Non-pigmented ciliary epithelial cell (primary cell): Measurements from ENCODE around the gene SLC25A21.
"Not testable (repeated sequence)": the region's sequence is repeated elsewhere in the genome, so short reads cannot be mapped to it uniquely, and the experiment has no call there.

Source experiments
- DNase-seq: peaks from one replicate; pipeline ENCODE4 v3.0.0-alpha.2; 2010; ENCODE audit warnings: low read depth

SLC25A21 gene

DNA sequence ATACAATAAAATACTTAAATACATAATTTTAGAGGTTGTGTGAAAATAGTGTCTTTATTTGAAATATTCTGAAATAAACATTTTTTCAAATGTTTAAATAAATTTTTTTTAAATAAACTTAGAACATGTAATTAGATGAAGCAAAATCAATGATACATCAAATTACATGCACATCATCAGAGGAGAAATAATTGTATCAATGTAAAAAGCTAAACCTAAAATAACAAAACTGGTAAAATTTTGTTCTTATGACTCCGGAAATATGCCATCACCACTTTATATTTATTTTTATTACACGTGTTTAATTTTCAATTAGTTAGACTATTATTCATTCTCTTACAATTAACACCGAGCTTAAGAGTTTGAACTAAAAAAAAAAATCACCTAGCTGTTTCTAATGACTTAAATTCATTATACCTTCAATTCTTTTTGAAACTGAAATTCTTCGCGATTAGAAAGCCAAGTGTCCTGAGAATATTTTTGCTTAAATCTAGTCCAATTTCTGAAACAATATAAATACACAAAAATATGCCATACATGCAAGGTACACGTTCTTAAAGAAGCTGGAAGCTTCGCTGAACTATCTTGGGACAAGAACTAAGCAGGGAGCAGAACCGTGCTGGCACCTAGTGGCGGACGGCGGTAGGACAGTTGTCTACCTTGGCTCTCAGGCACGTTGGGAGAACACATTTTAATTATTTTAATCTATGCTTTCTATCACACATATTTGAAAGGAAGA is 230.5 kb downstream of the SLC25A21 start:
- DNase-seq: no peak

DNA sequence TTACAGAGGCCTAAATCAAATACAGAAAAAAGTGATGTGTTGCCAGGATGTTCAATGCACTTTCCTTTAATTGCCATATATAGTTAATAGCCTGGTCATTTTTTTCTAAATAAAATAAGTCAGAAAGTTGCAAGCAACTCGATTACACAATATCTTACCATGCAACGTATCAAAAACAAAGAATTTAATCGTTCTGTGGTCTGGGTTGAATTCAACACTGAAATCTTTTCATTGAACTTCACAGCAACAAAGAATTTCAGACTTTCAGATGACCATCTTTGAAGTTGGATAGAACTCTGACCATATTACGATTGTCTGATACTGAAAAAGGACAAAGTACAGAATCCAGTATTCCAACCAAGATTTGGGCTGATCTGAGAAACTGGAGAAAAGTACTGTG is 231.9 kb downstream of the SLC25A21 start:
- no peak for DNase-seq

- DNase-seq: no peak
Measured at GRCh38 chr14:36939265-36939664, 233.1 kb downstream of the SLC25A21 start.

GRCh38 chr14:36938678-36939077 is 233.7 kb downstream of the SLC25A21 start:
- no peak for DNase-seq

GRCh38 chr14:36935976-36936678 is 236.3 kb downstream of the SLC25A21 start:
- DNase-seq: no peak

DNA sequence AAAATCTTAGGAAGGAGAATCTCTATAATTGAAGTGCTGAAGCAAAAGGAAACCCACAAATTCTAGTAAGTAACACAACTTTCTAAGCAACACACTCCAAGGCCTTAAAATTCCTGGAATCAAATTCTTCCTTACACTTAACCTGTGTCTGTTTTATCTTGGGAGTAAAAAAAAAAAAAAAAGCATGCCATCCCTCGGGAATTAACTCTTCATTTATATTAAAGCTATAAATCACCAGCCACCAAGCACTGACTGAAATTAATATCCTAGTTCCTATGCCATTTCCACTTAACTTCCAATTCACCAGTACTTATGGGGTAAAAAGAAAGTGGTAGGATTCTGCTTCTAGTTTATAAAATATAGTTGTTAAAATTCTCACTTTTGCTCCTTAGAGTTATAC is 238.1 kb downstream of the SLC25A21 start:
- DNase-seq: no peak

DNA sequence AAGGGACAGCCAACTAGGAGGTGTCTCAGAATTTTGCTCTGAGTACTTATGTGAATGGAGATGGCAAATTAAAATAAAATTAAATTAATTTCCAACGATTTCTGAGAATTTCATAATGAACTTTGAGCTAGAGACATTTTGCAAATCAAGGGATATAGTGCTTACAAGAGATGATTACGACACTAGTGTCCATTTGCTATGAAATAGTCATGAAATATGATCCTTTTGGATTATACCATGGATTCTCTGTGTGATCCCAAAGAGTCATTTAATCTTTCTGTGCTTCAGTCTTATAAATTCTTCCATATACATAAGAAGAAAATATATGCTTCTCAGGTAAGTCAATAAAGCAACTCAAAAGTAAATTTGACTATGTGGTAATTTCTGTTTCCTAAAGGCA is 240.6 kb downstream of the SLC25A21 start:
- no peak for DNase-seq

GRCh38 chr14:36928432-36928831 is 244.0 kb downstream of the SLC25A21 start:
- no peak for DNase-seq

DNA sequence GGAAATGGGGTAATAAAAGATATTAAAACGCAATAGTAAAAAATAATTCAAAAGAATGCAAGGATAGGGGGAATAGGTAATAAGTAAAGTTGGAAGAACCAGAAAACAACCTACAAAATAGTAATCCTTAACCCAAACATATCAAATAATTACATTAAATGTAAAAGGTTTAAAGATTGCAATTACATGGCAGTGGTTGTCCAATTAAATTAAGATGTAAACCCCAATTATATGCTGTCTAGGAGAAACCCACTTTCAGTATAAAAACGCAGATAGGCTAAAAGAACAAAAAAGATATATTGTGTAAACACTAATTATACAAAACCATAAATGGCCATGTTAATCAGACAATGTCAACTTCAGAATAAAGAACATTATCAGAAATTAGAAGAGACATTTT is 247.3 kb downstream of the SLC25A21 start:
- DNase-seq: no peak

DNA sequence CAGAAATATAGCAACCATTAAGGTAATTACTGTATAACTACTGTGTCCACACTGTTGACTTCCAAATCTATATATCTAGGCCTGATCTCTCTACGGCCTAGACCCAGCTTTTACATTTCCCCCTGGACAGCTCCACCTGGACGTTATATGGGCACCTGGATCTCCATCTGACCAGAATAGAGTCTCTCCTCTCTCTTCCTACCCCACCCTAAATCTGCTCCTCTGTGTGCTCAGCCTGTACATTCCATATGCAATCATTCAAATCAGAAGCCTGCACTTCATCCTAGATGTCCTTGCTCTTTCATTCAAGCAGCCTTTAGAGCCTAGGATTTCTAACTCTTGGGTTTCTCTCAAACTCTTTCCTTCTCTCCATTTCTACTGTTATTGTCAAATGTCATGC is 255.7 kb downstream of the SLC25A21 start:
- DNase-seq: no peak

- no peak for DNase-seq
Measured at GRCh38 chr14:36915081-36915480, 257.3 kb downstream of the SLC25A21 start.

DNA sequence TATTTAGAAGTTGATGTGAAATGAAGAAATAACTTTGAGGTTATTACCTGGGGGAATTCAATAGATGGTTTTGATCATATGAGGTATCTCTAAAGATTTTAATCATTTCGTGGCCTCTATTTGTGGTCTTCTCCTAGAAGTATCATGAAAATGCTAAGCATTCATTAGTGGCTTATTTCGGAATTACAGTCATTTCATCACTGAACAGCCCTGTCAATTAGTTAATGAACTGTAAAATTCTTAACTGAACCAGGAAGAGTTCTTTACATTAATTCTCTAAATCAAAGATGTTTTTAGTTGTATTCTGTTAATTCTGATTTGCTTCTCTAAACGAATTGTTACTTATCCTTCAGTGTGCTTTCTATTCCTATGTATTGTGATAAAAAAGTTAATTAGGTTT is 261.8 kb downstream of the SLC25A21 start:
- DNase-seq: no peak

DNA sequence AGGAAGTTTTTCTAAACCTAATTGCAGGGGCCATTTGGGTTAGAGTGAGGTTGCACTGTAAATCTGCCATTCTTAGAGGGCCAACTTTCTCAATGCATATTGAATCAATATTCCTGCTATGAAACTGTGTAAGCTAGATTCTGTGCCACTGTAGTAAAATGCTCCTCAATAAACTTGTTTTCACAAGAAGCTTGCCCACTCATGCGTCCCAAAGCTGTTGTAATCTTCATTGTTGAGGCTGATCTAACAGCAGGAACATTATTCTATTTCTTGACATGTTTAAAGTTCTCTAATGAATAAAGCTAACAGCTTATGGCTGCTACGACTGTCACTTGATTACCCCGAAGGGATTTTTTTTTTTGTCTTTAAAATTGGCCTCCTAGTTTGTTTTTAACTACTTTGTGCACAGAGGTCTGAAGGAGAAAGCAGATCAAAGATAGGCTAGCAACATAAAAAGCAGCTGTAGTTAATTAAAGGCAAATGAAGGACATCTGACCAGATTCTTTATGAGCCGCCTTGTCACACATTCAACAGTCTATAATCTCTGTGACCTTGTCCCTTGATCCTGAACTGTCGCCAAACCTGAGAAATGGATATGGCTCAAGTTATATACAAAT is 267.0 kb downstream of the SLC25A21 start:
- DNase-seq: no peak

DNA sequence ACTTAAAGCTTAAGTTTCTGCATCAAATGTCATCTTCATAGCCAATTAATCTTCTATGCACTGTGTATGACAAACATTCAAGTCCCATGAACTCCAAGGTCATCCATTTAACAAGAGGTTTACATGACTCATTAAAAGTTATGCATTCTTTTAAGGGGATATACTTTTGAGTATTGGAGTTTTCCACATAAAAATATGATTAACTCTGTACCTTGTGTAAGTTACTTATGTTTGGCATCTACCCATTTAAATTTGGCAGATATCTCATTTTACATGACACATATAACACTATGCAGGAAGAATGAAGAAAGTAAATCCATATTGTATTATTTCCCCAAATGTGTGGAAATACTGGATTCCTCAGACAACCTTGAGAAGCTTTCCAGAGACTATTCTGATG is 270.5 kb downstream of the SLC25A21 start:
- no peak for DNase-seq

GRCh38 chr14:36900846-36901245 is 271.6 kb downstream of the SLC25A21 start:
- DNase-seq: no peak

DNA sequence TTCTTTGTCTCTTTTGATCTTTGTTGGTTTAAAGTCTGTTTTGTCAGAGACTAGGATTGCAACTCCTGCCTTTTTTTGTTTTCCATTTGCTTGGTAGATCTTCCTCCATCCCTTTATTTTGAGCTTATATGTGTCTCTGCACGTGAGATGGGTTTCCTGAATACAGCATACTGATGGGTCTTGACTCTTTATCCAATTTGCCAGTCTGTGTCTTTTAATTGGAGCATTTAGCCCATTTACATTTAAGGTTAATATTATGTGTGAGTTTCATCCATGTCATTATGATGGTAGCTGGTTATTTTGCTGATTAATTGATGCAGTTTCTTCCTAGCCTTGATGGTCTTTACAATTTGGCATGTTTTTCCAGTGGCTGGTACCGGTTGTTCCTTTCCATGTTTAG is 276.1 kb downstream of the SLC25A21 start:
- DNase-seq: not testable (repeated sequence)

DNA sequence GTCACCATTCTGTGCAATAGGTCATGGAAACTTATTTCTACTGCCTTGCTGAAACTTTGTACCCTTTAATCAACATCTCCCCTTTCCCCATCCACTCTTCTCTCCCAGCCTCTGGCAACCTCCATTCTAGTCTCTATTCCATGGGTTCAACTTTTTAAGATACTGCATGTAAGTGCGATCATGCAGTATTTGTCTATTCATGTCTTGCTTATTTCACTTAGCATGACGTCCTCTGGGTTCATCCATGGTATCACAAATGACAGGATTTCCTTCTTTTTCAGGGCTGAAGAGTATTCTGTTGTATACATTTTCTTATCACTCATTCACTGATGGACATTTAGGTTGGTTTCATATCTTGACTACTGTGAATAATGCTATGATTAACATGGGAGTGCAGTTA is 288.4 kb downstream of the SLC25A21 start:
- DNase-seq: no peak

GRCh38 chr14:36880276-36880675 is 292.1 kb downstream of the SLC25A21 start:
- DNase-seq: no peak

- DNase-seq: no peak
Measured at GRCh38 chr14:36879558-36879957, 292.8 kb downstream of the SLC25A21 start.

- no peak for DNase-seq
Measured at GRCh38 chr14:36874396-36875138, 297.8 kb downstream of the SLC25A21 start.

DNA sequence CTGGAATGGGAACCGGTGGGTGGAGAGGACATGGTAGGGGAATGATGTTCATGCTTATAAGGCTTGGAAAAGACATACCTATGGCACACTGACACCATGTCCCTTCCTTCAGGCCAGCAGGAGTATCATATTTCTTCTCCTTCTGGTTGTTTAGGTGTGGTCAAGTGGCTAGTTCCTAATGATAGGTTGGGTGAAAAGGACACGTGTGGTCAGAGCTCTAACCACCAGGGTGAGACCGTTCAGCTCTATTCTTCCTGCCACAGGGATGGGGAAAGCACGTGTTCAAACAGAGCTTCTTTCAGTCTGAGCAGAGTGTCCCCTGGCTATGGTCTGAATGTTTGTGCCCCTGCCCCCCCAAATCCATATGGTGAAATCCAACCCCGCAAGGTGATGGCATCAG is 301.6 kb downstream of the SLC25A21 start:
- no peak for DNase-seq

DNA sequence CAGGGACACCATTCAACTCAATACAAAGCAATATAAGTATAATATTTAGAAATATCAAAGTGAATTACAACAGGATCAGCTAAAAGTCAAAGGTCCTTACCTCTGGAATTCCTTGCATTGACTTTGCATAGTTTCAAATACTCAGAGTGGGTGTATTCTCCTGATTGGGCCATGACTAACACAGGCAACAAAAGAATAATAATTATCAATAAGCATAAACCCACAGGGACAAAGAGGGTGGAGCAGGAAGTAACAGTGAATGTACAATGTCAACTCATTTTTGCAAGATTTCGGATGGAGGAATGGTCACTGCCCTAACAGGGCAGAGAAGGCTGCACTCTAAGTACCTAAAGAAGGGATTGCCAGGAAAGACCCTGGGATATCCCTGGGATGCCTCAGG is 303.3 kb downstream of the SLC25A21 start:
- DNase-seq: no peak

DNA sequence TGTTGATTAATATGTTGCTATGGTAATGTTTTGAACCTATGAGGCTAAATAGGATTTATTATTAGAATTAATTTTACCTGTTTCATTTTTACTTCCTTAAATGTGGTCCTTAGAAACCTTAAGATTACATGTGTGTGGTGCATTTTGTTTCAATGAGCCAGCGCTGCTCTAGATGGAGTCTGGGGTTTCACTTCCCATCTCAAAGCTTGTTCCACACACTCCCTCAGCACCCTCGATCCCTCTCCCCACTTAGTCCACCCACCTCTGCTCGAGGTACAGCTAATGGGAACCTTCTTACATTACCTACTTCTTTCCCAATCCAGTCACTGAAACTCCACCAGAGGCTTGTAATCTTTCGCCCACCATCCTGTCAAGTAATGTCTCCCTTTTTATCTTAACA is 305.5 kb downstream of the SLC25A21 start:
- DNase-seq: no peak
